MM.1S (cell line): Measurements from ENCODE around the gene KRTAP4-2.

ENCODE experiments used
- DNase-seq: peaks from one replicate; pipeline ENCODE4 v3.0.0-alpha.2; 2015
- H2AFZ ChIP-seq: fragments of 300-600 bp; sonication (generic); 2 replicates; pipeline ENCODE4 v1.6.0; 2016; ENCODE audit warnings: antibody characterized with exemption, low read length
- H3F3A ChIP-seq: fragments of 300-600 bp; sonication (generic); 2 replicates; pipeline ENCODE4 v1.6.1; 2016; ENCODE audit warnings: mild to moderate bottlenecking, antibody characterized with exemption, low read length, moderate library complexity, mixed read lengths; ENCODE audit not compliant: insufficient read depth
- H3K27ac ChIP-seq: fragments of 300-600 bp; sonication (generic); 2 replicates; pipeline ENCODE4 v1.5.1; 2016; ENCODE audit warnings: mild to moderate bottlenecking, low read length
- H3K27me3 ChIP-seq: fragments of 300-600 bp; sonication (generic); replicated peaks from 2 replicates; pipeline ENCODE4 v1.6.0; 2016; ENCODE audit warnings: low read length; ENCODE audit not compliant: insufficient read depth
- H3K36me3 ChIP-seq: fragments of 300-600 bp; sonication (generic); replicated peaks from 2 replicates; pipeline ENCODE4 v1.6.1; 2016; ENCODE audit warnings: mild to moderate bottlenecking, low read length, mixed read lengths; ENCODE audit not compliant: insufficient read depth
- H3K4me1 ChIP-seq: fragments of 300-600 bp; sonication (generic); 2 replicates; pipeline ENCODE4 v1.6.1; 2016; ENCODE audit warnings: low read length, mixed read lengths
- H3K4me2 ChIP-seq: fragments of 300-600 bp; sonication (generic); 2 replicates; pipeline ENCODE4 v1.6.0; 2016; ENCODE audit warnings: low read depth, low read length
- H3K4me3 ChIP-seq: fragments of 300-600 bp; sonication (generic); 2 replicates; pipeline ENCODE4 v1.5.1; 2016; ENCODE audit warnings: low read length, mixed read lengths
- H3K79me2 ChIP-seq: fragments of 300-600 bp; sonication (generic); 2 replicates; pipeline ENCODE4 v1.6.1; 2016; ENCODE audit warnings: mixed run types, low read length, mixed read lengths
- H3K9ac ChIP-seq: fragments of 300-600 bp; sonication (generic); 2 replicates; pipeline ENCODE4 v1.6.1; 2016; ENCODE audit warnings: low read length, mixed read lengths
- H3K9me2 ChIP-seq: fragments of 300-600 bp; sonication (generic); replicated peaks from 2 replicates; pipeline ENCODE4 v1.6.1; 2016; ENCODE audit warnings: mild to moderate bottlenecking, low read length, mixed read lengths; ENCODE audit not compliant: insufficient read depth
- H3K9me3 ChIP-seq: fragments of 300-600 bp; sonication (generic); replicated peaks from 2 replicates; pipeline ENCODE4 v1.6.1; 2016; ENCODE audit warnings: mild to moderate bottlenecking, low read length, mixed read lengths; ENCODE audit not compliant: insufficient read depth
- H4K20me1 ChIP-seq: fragments of 300-600 bp; sonication (generic); 2 replicates; pipeline ENCODE4 v1.6.1; 2016; ENCODE audit warnings: mild to moderate bottlenecking, low read length, moderate library complexity, mixed read lengths; ENCODE audit not compliant: insufficient read depth
- EZH2 ChIP-seq: fragments of 300-600 bp; sonication (generic); optimal IDR thresholded peaks from 2 replicates; pipeline ENCODE3; 2017; ENCODE audit warnings: low read depth, mild to moderate bottlenecking, antibody characterized with exemption, low read length, mixed read lengths
- EZH2phosphoT487 ChIP-seq: fragments of 300-600 bp; sonication (generic); IDR thresholded peaks from 2 replicates; pipeline ENCODE4 v1.6.1; 2018; ENCODE audit warnings: antibody characterized with exemption, low read length
- TF ChIP-seq, protein P1 (sequence below): fragments of 300-600 bp; sonication (generic); IDR thresholded peaks from 2 replicates; pipeline ENCODE4 v1.5.1; 2016; ENCODE audit warnings: antibody characterized with exemption, low read length, mixed read lengths

Gene KRTAP4-2

DNA sequence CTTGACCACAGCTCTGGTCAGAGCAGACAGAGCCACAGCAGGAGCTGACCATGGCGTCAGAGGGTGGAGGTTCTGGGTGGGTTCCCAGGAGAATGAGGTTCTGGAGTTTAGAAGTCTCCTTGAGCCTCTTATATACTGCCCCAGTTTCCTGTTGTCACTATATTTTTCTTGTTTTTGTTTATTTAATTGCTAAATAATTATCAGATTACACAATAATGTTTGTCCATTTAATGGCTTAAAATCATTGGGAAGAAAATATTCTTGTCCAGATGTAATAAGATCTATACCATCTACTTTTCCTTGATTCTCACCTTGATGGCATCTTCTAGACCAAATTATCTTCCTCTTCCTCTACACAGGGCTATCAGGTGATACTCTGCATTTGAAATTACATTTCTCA is 9.9 kb downstream of the KRTAP4-2 start, which contains the start of gene KRTAP4-3:
KRTAP4-3 (minus strand) TSS at position 101 of the 400 bp plus-strand sequence; CDS start at position 52, 49 bp downstream.
- Histone ChIP-seq H3K4me3 (no peak within 1 kb of the TSS), H3K4me2 (no peak within 1 kb of the TSS), H3K9me2 (no peaks in the 10 kb centered on the region), H3K27ac (no peak within 1 kb of the TSS), H3K9me3 (no peaks in the 10 kb centered on the region), H2AFZ (no peak within 1 kb of the TSS), H3K27me3 (no peaks in the 10 kb centered on the region), H3K79me2 (no peaks in the 10 kb centered on the region), H3K36me3 (no peaks in the 10 kb centered on the region), H3K4me1 (no peaks in the 10 kb centered on the region), H3F3A (no peaks in the 10 kb centered on the region), H3K9ac (no peak within 1 kb of the TSS), H4K20me1 (no peaks in the 10 kb centered on the region)
- TF ChIP-seq EZH2 = no peak
- no peak for TF ChIP-seq EZH2phosphoT487
- TF ChIP-seq, protein P1, sequence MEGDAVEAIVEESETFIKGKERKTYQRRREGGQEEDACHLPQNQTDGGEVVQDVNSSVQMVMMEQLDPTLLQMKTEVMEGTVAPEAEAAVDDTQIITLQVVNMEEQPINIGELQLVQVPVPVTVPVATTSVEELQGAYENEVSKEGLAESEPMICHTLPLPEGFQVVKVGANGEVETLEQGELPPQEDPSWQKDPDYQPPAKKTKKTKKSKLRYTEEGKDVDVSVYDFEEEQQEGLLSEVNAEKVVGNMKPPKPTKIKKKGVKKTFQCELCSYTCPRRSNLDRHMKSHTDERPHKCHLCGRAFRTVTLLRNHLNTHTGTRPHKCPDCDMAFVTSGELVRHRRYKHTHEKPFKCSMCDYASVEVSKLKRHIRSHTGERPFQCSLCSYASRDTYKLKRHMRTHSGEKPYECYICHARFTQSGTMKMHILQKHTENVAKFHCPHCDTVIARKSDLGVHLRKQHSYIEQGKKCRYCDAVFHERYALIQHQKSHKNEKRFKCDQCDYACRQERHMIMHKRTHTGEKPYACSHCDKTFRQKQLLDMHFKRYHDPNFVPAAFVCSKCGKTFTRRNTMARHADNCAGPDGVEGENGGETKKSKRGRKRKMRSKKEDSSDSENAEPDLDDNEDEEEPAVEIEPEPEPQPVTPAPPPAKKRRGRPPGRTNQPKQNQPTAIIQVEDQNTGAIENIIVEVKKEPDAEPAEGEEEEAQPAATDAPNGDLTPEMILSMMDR = no peak
- DNase-seq = no peak

DNA sequence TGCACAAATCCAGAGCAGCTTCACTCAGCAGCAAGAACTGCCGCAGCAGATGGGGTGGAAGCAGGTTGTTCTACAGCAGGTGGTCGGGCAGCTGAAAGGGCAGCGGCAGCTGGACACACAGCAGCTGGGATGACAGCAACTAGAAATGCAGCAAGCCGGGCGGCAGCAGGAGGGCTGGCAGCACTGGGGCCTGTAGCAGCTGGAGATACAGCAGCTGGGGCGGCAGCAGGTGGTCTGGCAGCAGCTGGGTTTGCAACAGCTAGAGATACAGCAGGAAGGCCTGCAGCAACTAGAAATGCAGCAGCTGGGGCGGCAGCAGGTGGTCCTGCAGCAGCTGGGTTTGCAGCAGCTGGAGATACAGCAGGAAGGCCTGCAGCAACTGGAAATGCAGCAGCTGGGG is 10.5 kb downstream of the KRTAP4-2 start:
- Histone ChIP-seq H3K36me3 (no peaks in the 10 kb centered on the region), H4K20me1 (no peaks in the 10 kb centered on the region), H3K9ac (no peak overlapping the region), H3F3A (no peaks in the 10 kb centered on the region), H3K4me1 (no peaks in the 10 kb centered on the region), H2AFZ (no peak overlapping the region), H3K79me2 (no peaks in the 10 kb centered on the region), H3K27ac (no peak overlapping the region), H3K4me2 (no peak overlapping the region), H3K4me3 (no peak overlapping the region), H3K27me3 (no peaks in the 10 kb centered on the region), H3K9me3 (no peaks in the 10 kb centered on the region), H3K9me2 (no peaks in the 10 kb centered on the region)
- no peak for DNase-seq
- TF ChIP-seq, protein P1 = no peak
- TF ChIP-seq EZH2 (no peak), EZH2phosphoT487 (no peak)

DNA sequence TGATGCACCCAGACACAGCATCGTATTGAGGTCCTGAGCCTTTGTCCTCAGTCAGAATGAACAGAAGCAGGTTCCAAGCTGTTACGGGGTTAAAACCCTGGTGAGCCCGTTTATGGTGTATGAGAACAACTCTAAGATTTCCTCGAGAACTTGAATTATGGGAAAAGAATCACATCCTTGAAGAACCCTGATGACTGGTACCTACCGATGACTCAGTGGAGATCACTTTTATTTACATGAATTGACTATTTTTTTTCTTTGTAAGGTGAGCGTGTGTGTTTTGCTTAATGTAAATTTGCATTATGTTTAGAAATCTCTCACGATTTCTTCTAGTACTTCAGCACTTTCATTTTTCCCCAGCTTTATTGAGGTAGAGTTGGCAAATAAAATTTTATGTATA is 14.2 kb downstream of the KRTAP4-2 start:
- no peak overlapping the region for H2AFZ ChIP-seq
- H3K79me2 ChIP-seq = no peaks in the 10 kb centered on the region
- no peak for DNase-seq
- H3K27me3 ChIP-seq = no peaks in the 10 kb centered on the region
- H4K20me1 ChIP-seq = no peaks in the 10 kb centered on the region
- H3K9ac ChIP-seq = no peak overlapping the region
- no peak for TF ChIP-seq EZH2
- no peak for TF ChIP-seq EZH2phosphoT487
- TF ChIP-seq, protein P1 = no peak
- H3K4me3 ChIP-seq = no peak overlapping the region
- no peaks in the 10 kb centered on the region for H3K9me2 ChIP-seq
- H3F3A ChIP-seq = no peaks in the 10 kb centered on the region
- no peak overlapping the region for H3K27ac ChIP-seq
- H3K4me2 ChIP-seq = no peak overlapping the region
- H3K9me3 ChIP-seq = no peaks in the 10 kb centered on the region
- H3K4me1 ChIP-seq = no peaks in the 10 kb centered on the region
- H3K36me3 ChIP-seq = no peaks in the 10 kb centered on the region
